K562 (cell line): ENCODE measurements around the gene AGRN. TPM values are rescaled to one million over a fixed set of nuclear protein-coding genes. Genes with fewer than 3 reads are reported as not detected.

Source experiments
- BRCA1 ChIP-seq, 2 experiments: fragments of 450-650 bp in 1 of 2; sonication (generic) in 1 of 2; formaldehyde crosslinking in 1 of 2; IDR thresholded peaks; 2 replicates each; pipeline versions ENCODE4 v1.5.0 to v1.6.1; 2017 to 2020; ENCODE audit warnings: mild to moderate bottlenecking in 1 of 2, missing genetic modification reagents in 1 of 2
- CBFA2T3 ChIP-seq: fragments of 450-650 bp; IDR thresholded peaks from 2 replicates; pipeline ENCODE4 v1.6.1; 2017
- EGR1 ChIP-seq: fragments of 450-650 bp; conservative IDR thresholded peaks from 2 replicates; pipeline ENCODE4 v1.6.1; 2017; ENCODE audit warnings: mild to moderate bottlenecking
- ETV5 ChIP-seq: sonication (generic); formaldehyde crosslinking; IDR thresholded peaks from 2 replicates; pipeline ENCODE4 v1.4.0; 2020; ENCODE audit warnings: low read depth, mild to moderate bottlenecking, missing genetic modification reagents
- FIP1L1 ChIP-seq: fragments of 200-400 bp; formaldehyde crosslinking; IDR thresholded peaks from 2 replicates; pipeline ENCODE4 v1.6.1; 2018; ENCODE audit warnings: mild to moderate bottlenecking, low read depth, low read length; ENCODE audit not compliant: poor library complexity, severe bottlenecking
- MEF2A ChIP-seq: IDR thresholded peaks from 2 replicates; pipeline ENCODE4 v1.6.1; 2011; ENCODE audit warnings: low read depth, mild to moderate bottlenecking, low read length, moderate library complexity; ENCODE audit not compliant: control insufficient read depth
- SRF ChIP-seq, 2 experiments: fragments of 250-450, 450-650 bp in 1 of 2; sonication (Bioruptor Pico) in 1 of 2; sonication (generic) in 1 of 2; formaldehyde crosslinking; IDR thresholded peaks; 2 replicates each; pipeline versions ENCODE4 v1.5.0 to v1.5.1; 2020 to 2022; ENCODE audit warnings: mild to moderate bottlenecking in 1 of 2, missing genetic modification reagents in 1 of 2
- STAT5A ChIP-seq: IDR thresholded peaks from 2 replicates; pipeline ENCODE4 v1.6.1; 2012; ENCODE audit warnings: low read length, inconsistent platforms, borderline replicate concordance
- ZNF174 ChIP-seq: fragments of 250-450 bp; sonication (Bioruptor Pico); IDR thresholded peaks from 2 replicates; pipeline ENCODE4 v1.4.0; 2020; ENCODE audit warnings: mild to moderate bottlenecking
- ZNF347 ChIP-seq: fragments of 450-650 bp; formaldehyde crosslinking; IDR thresholded peaks from 2 replicates; pipeline ENCODE4 v1.4.0; 2020; ENCODE audit warnings: low read depth, mild to moderate bottlenecking, moderate library complexity
- ZNF76 ChIP-seq: fragments of 250-450 bp; sonication (Bioruptor Pico); IDR thresholded peaks from 2 replicates; pipeline ENCODE4 v1.4.0; 2020; ENCODE audit warnings: mild to moderate bottlenecking, moderate library complexity, borderline replicate concordance
- polyA plus RNA-seq, 8 experiments: library from polyadenylated mRNA; depleted of rRNA in 4 of 8; stranded (reverse) in 5 of 8; unstranded in 3 of 8; fragments of >200 nt; fragmentation: Nextera tagmentation in 2 of 8; fragmentation: Illumina TruSeq in 1 of 8; extraction: Ambion mirVana in 2 of 8; extraction: Trizol in 1 of 8; gene quantifications; 2 replicates each; pipeline versions ENCODE4 v1.2.1 to v1.2.3, GENCODE V29; 2011 to 2014; ENCODE audit warnings: inconsistent platforms in 1 of 8, missing spikeins in 1 of 8
- total RNA-seq, 7 experiments: library from RNA; depleted of rRNA in 6 of 7; stranded (reverse); fragments of >200 nt in 6 of 7; fragmentation: Illumina TruSeq in 2 of 7; extraction: Trizol in 2 of 7; gene quantifications; 2 replicates each; pipeline versions ENCODE4 v1.2.1 to v1.2.3, GENCODE V29; 2011 to 2021; ENCODE audit warnings: low replicate concordance in 1 of 7
- TF ChIP-seq, protein P1 (sequence below): fragments of 450-650 bp; formaldehyde crosslinking; IDR thresholded peaks from 2 replicates; pipeline ENCODE4 v1.4.0; 2022; ENCODE audit warnings: missing genetic modification characterization
- TF ChIP-seq, protein P2 (sequence below): IDR thresholded peaks from 2 replicates; pipeline ENCODE4 v1.6.1; 2012; ENCODE audit warnings: low read depth, low read length, improper control_type of control experiment, borderline replicate concordance
- TF ChIP-seq, protein P3 (sequence below): fragments of 450-650 bp; IDR thresholded peaks from 2 replicates; pipeline ENCODE4 v1.7.1; 2018; ENCODE audit warnings: mild to moderate bottlenecking, low read depth; ENCODE audit not compliant: partially characterized antibody
- TF ChIP-seq, protein P4 (sequence below): sonication (generic); formaldehyde crosslinking; IDR thresholded peaks from 2 replicates; pipeline ENCODE4 v1.8.0; 2022; ENCODE audit warnings: mild to moderate bottlenecking, missing genetic modification reagents
- TF ChIP-seq, protein P5 (sequence below): fragments of 250-450 bp; sonication (Bioruptor Pico); IDR thresholded peaks from 2 replicates; pipeline ENCODE4 v1.5.0; 2021; ENCODE audit warnings: mild to moderate bottlenecking, borderline replicate concordance

Gene AGRN
- total and polyA plus RNA-seq, 9 of the 15 experiments (the other 6 are each of a cell fraction or from before 2014, with no cell fraction given): 0.04 to 111 (median 18.1) TPM

DNA sequence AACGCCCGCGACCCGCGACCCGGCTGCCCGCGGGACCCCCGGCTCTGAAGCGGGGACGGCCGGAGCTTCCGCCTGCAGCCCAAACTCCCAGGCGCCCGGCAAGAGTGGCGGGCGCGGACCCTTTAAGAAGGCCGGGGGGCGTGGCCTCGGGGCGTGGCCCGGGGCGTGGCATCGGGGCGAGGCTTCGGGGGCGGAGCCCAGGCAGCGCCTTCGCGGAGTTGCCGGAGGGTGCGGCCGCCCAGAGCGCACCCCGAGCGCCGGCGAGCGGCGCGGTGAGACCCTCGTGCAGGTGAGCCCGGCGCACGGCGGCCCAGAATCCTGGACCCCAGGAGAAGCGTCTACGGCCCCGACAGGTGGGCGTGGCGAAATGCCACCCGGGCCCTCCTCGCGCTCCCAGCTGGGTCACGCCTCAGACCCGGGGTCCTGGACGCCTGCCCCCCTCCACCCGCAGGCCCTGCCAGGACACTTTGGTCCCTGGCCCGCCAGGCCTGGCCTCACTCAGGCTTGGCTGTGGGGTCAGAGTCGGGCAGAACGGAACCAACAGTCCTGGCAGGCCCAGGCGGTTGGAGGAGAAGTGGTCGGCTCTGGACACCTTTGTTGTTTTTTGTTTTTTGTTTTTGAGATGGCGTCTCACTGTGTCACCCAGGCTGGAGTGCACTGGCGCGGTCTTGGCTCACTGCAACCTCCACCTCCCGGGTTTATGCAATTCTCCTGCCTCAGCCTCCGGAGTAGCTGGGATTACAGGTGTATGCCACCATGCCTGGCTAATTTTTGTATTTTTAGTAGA lies 39.8 kb downstream of the AGRN start (continued):
- TF ChIP-seq, protein P1, sequence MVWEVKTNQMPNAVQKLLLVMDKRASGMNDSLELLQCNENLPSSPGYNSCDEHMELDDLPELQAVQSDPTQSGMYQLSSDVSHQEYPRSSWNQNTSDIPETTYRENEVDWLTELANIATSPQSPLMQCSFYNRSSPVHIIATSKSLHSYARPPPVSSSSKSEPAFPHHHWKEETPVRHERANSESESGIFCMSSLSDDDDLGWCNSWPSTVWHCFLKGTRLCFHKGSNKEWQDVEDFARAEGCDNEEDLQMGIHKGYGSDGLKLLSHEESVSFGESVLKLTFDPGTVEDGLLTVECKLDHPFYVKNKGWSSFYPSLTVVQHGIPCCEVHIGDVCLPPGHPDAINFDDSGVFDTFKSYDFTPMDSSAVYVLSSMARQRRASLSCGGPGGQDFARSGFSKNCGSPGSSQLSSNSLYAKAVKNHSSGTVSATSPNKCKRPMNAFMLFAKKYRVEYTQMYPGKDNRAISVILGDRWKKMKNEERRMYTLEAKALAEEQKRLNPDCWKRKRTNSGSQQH (CRISPR knock-in tag): no peak
- TF ChIP-seq, protein P2, sequence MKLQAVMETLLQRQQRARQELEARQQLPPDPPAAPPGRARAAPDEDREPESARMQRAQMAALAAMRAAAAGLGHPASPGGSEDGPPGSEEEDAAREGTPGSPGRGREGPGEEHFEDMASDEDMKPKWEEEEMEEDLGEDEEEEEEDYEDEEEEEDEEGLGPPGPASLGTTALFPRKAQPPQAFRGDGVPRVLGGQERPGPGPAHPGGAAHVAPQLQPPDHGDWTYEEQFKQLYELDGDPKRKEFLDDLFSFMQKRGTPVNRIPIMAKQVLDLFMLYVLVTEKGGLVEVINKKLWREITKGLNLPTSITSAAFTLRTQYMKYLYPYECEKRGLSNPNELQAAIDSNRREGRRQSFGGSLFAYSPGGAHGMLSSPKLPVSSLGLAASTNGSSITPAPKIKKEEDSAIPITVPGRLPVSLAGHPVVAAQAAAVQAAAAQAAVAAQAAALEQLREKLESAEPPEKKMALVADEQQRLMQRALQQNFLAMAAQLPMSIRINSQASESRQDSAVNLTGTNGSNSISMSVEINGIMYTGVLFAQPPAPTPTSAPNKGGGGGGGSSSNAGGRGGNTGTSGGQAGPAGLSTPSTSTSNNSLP: no peak
- TF ChIP-seq ETV5 (CRISPR knock-in tag) (no peak), FIP1L1 (peak; percentile 54), SRF (CRISPR knock-in tag; IDR thresholded peaks at IDR 0.05) (no peak), EGR1 (no peak), MEF2A (no peak), ZNF174 (no peak), BRCA1 (IDR thresholded peaks at IDR 0.05) (no peak), BRCA1 (CRISPR knock-in tag; IDR thresholded peaks at IDR 0.05) (no peak), ZNF76 (CRISPR knock-in tag) (no peak), STAT5A (no peak), ZNF347 (CRISPR knock-in tag) (no peak), CBFA2T3 (no peak)
- TF ChIP-seq, protein P3, sequence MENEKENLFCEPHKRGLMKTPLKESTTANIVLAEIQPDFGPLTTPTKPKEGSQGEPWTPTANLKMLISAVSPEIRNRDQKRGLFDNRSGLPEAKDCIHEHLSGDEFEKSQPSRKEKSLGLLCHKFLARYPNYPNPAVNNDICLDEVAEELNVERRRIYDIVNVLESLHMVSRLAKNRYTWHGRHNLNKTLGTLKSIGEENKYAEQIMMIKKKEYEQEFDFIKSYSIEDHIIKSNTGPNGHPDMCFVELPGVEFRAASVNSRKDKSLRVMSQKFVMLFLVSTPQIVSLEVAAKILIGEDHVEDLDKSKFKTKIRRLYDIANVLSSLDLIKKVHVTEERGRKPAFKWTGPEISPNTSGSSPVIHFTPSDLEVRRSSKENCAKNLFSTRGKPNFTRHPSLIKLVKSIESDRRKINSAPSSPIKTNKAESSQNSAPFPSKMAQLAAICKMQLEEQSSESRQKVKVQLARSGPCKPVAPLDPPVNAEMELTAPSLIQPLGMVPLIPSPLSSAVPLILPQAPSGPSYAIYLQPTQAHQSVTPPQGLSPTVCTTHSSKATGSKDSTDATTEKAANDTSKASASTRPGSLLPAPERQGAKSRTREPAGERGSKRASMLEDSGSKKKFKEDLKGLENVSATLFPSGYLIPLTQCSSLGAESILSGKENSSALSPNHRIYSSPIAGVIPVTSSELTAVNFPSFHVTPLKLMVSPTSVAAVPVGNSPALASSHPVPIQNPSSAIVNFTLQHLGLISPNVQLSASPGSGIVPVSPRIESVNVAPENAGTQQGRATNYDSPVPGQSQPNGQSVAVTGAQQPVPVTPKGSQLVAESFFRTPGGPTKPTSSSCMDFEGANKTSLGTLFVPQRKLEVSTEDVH: no peak
- TF ChIP-seq, protein P4, sequence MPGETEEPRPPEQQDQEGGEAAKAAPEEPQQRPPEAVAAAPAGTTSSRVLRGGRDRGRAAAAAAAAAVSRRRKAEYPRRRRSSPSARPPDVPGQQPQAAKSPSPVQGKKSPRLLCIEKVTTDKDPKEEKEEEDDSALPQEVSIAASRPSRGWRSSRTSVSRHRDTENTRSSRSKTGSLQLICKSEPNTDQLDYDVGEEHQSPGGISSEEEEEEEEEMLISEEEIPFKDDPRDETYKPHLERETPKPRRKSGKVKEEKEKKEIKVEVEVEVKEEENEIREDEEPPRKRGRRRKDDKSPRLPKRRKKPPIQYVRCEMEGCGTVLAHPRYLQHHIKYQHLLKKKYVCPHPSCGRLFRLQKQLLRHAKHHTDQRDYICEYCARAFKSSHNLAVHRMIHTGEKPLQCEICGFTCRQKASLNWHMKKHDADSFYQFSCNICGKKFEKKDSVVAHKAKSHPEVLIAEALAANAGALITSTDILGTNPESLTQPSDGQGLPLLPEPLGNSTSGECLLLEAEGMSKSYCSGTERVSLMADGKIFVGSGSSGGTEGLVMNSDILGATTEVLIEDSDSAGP (CRISPR knock-in tag): peak; percentile 98
- TF ChIP-seq, protein P5, sequence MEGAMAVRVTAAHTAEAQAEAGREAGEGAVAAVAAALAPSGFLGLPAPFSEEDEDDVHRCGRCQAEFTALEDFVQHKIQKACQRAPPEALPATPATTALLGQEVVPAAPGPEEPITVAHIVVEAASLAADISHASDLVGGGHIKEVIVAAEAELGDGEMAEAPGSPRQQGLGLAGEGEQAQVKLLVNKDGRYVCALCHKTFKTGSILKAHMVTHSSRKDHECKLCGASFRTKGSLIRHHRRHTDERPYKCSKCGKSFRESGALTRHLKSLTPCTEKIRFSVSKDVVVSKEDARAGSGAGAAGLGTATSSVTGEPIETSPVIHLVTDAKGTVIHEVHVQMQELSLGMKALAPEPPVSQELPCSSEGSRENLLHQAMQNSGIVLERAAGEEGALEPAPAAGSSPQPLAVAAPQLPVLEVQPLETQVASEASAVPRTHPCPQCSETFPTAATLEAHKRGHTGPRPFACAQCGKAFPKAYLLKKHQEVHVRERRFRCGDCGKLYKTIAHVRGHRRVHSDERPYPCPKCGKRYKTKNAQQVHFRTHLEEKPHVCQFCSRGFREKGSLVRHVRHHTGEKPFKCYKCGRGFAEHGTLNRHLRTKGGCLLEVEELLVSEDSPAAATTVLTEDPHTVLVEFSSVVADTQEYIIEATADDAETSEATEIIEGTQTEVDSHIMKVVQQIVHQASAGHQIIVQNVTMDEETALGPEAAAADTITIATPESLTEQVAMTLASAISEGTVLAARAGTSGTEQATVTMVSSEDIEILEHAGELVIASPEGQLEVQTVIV (CRISPR knock-in tag): no peak
